ENCODE results near the gene AVPR1B.

The AVPR1B gene

DNA sequence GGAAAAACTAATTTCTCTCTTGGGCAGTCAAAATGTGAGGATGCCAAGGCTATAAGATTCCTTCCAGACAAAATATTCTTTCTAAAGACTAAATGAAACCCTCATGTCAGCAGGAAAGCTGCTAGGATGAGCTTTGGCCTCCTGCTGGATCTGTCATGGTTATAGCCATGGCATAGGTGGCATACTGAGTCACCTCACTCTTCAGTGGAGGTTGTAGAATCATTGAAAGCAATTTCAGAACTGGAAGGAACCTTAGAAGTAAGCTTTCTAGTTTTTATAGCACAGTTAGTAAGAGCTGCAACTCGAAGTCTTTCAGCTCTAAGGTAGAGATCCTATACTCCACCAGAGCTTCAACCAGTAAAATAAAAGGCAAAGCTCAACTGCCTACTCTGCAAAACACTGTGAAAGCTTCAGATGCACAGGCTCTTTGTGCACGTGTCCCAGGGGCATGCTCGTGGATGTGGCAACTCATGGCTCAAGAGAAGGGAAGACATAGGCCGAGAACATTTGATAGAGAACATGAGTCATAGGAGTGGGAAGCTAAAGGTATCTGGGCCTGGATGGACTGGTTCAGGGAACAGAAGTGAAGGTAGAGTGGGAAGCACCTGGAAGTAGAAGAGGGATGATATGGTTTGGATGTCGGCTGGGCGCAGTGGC lies 5.8 kb downstream of the AVPR1B start:
- no peak for DNase-seq

- DNase-seq: no peak
These were observed 6.4 kb downstream of the AVPR1B start for GRCh38 chr1:206110820-206111219.

DNA sequence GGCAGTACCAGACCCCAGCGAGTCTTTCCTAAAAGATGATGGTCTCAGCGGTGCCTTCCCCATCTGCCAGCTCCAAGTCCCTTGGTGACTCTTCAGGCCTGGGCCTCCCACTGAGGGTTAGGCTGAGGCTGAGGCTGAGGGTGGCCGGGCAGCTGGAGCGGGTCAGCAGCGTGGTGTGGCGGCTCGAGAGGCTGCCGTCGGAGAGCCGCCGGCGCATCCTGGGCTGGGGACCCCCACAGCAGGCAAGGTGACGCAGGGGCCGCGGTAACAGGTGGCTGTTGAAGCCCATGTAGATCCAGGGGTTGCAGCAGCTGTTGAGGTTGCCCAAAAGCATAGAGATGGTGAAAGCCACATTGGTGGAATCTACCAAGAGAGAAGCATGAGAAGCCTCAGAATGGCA lies 7.0 kb downstream of the AVPR1B start:
- DNase-seq: no peak

DNA sequence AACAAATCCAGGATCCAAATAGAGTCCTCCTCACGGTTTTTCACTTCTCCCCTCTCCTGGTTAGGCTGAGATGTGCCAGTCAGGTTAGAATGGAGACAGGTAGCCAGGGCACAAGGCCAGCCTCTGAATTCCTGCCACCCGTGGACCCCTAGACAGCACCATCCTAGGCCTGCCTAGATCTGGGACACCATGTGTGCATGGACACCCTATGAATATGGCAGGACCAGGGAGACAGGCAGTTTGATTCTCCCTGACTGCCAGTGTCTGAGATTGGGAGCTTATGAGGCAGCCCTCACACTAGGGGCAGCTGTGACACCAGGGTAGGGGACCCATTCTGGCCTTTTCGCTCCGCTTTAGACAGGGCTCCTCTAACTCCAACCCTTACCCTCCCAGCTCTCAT lies 7.5 kb downstream of the AVPR1B start:
- DNase-seq: no peak

DNA sequence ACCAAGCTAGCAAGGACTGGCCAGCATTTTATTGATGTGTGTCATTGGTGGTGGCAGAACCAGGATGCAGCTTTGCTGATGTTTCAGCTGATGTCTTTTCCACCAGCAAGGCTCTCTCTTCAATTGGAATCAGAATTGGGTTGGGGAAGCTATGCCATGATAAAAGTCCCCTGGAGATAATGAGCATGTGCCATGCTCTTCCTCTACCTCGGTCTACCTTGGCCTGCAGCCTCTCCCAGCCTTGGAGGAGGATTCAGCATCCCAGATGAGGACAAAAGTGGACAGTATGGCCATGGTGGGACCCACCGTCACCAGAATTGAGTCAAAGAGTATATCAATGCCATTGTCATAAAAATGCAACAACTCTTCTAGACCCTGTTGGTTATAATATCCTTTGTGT lies 8.6 kb downstream of the AVPR1B start:
- no peak for DNase-seq

GRCh38 chr1:206107168-206107544 lies 10.0 kb downstream of the AVPR1B start:
- DNase-seq: no peak

DNA sequence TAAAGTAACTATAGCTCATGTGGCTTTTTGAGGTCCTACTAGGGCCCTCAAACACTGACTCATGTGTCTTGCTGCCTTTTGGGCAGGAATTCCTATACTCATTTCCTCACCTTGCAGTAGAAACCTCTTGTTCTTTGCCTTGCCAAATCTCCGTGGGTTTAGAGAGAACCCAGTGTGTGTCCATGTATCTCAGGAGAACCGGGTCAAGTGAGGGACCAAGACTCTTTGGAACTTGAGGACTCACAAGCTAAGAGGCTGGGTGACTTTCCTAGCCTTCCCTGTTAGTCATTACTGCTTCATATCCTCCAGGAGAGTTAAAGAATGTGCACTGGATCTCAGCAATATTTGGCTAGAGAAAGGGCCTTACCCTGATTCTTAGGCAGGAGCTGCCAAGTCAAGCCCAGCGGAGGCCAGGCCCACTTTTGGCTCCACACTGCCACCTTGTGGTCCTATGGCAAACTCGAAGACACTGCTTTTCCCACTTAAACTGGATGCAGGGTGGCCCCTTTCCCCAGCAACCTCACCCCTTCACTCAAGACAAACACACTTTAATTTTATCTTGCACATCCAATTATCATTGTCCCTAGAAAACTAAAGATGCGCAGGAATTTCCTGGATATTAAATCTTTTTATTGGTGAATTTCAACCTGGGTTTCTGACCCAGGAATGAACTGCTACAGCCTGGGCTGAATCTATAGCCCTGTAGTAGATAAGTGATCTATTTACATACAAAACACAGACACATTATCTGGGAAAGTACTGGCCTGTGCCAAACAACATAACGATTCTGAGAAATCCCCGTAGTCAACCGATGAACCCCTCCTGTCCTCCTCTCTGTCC lies 10.6 kb downstream of the AVPR1B start:
- DNase-seq: peak; percentile 68

DNA sequence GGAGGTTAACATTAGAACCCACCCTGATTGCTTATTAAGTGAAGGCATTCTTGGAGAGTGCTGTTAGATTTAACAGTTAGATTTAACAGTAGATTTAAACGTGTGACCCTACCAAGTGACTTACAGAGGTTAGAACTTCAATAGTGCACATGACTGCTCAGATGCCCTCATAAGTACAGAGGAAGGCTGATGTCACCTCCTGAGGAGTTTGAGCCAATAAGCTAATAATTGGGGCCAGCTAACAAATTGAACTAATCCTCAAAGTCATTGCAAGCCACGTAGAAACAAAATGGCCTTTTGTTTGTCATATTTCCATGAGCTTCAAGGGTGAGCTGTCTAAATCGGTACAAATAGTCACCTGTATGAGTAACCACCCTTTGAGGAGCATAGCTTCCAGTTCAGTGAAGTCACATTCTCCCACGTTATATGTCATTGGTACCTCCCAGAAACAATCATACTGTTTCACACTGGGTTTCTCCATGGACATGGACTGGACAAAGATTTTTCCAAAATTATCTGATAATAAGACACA lies 11.7 kb downstream of the AVPR1B start:
- no peak for DNase-seq

GRCh38 chr1:206103979-206104378 lies 13.2 kb downstream of the AVPR1B start:
- no peak for DNase-seq

- no peak for DNase-seq
These were observed 14.8 kb downstream of the AVPR1B start for GRCh38 chr1:206102292-206102936.

DNA sequence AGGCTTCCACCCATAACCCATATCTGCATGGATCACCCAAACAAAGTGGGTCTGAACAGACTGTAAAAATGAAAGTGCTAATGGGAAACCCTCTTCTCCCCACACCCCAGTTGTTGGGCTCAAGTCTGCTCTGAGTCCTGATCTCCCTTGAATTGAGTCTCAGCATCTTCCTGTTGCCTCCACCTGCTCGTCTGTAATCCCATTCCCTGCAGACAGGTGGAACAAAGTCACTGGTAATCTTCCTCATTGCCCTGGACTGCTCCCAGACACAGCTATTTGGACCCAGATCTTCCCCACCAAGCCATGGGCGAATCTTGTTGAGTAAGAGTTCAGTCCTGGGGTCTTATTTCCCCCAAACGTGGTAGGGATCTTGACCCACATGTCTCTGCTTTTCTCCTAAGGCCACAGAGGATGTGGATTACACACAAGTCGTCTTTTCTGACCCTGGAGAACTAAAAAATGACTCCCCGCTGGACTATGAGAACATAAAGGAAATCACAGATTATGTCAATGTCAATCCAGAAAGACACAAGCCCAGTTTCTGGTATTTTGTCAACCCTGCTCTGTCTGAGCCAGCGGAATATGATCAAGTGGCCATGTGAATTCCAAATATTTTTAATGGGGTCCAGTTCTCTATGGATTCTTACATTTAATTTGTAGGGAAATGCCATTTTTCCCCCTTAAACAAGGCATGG lies 15.7 kb downstream of the AVPR1B start:
- DNase-seq: no peak

- DNase-seq: no peak
These were observed 16.9 kb downstream of the AVPR1B start for GRCh38 chr1:206100226-206100815.

GRCh38 chr1:206098242-206098919 lies 18.8 kb downstream of the AVPR1B start:
- no peak for DNase-seq

- DNase-seq: no peak
These were observed 19.8 kb downstream of the AVPR1B start for GRCh38 chr1:206097381-206097780.

- DNase-seq: no peak
These were observed 23.2 kb downstream of the AVPR1B start for GRCh38 chr1:206094024-206094423.

- no peak for DNase-seq
These were observed 27.8 kb downstream of the AVPR1B start for GRCh38 chr1:206089341-206089740.

- no peak for DNase-seq
These were observed 30.1 kb downstream of the AVPR1B start for GRCh38 chr1:206087091-206087490.

GRCh38 chr1:206083750-206084149 lies 33.4 kb downstream of the AVPR1B start:
- no peak for DNase-seq

GRCh38 chr1:206082831-206083695 lies 34.1 kb downstream of the AVPR1B start:
- DNase-seq: no peak

- DNase-seq: no peak
These were observed 35.3 kb downstream of the AVPR1B start for GRCh38 chr1:206081856-206082255.

Measured in CD4-positive, alpha-beta T cell treated with Interferon gamma for 1 hour (primary cell).